H1 (cell line): ENCODE results near the gene PSME3.

Experiments used
- CBX5 ChIP-seq: fragments of 300-800, 300-1000 bp; sonication (generic); IDR thresholded peaks from 2 replicates; pipeline ENCODE4 v1.7.1; 2016; ENCODE audit warnings: antibody characterized with exemption, low read length, low read depth
- EGR1 ChIP-seq: IDR thresholded peaks from 2 replicates; pipeline ENCODE4 v1.6.1; 2011; ENCODE audit warnings: low read depth, low read length, borderline replicate concordance
- EZH2 ChIP-seq: fragments of 200-600 bp; sonication (generic); IDR thresholded peaks from 2 replicates; pipeline ENCODE4 v1.7.1; 2012; ENCODE audit warnings: low read depth, mild to moderate bottlenecking, moderate library complexity, low read length, inconsistent platforms; ENCODE audit not compliant: severe bottlenecking
- GABPA ChIP-seq: IDR thresholded peaks from 2 replicates; pipeline ENCODE4 v1.6.1; 2011; ENCODE audit warnings: mild to moderate bottlenecking, low read length, moderate library complexity, borderline replicate concordance; ENCODE audit not compliant: insufficient read depth
- HDAC6 ChIP-seq: IDR thresholded peaks from one replicate; pipeline ENCODE4 v1.7.1; 2012; ENCODE audit warnings: low read depth, mild to moderate bottlenecking, inconsistent platforms, low read length, moderate library complexity
- POLR2A ChIP-seq, 2 experiments: IDR thresholded peaks; 1 replicate in 1 of 2; 2 replicates in 1 of 2; pipeline ENCODE4 v1.6.1; 2011; ENCODE audit warnings: low read depth in 2 of 2, low read length in 2 of 2, mild to moderate bottlenecking in 2 of 2; ENCODE audit errors: control extremely low read depth in 1 of 2
- RXRA ChIP-seq: IDR thresholded peaks from 2 replicates; pipeline ENCODE4 v1.6.1; 2011; ENCODE audit warnings: low read depth, mild to moderate bottlenecking, low read length, moderate library complexity; ENCODE audit not compliant: insufficient read depth
- SIRT6 ChIP-seq: IDR thresholded peaks from one replicate; pipeline ENCODE4 v1.7.1; 2012; ENCODE audit warnings: low read length, inconsistent platforms
- SP1 ChIP-seq: IDR thresholded peaks from 2 replicates; pipeline ENCODE4 v1.6.1; 2011; ENCODE audit warnings: low read depth, low read length
- SRF ChIP-seq: IDR thresholded peaks from 2 replicates; pipeline ENCODE4 v1.6.1; 2011; ENCODE audit warnings: mild to moderate bottlenecking, low read depth, low read length, moderate library complexity
- YY1 ChIP-seq: IDR thresholded peaks from 2 replicates; pipeline ENCODE4 v1.6.1; 2011; ENCODE audit warnings: low read depth, mild to moderate bottlenecking, low read length
- ZNF274 ChIP-seq: IDR thresholded peaks from 2 replicates; pipeline ENCODE4 v1.7.0; 2012; ENCODE audit warnings: low read length, borderline replicate concordance; ENCODE audit errors: extremely low read depth
- TF ChIP-seq, protein P1 (sequence below), 3 experiments: IDR thresholded peaks; 1 replicate in 2 of 3; 2 replicates in 1 of 3; pipeline versions ENCODE4 v1.5.1 to v1.6.1; 2011; ENCODE audit warnings: low read length in 3 of 3, mild to moderate bottlenecking in 3 of 3, inconsistent platforms in 2 of 3, low read depth in 1 of 3, moderate library complexity in 1 of 3; ENCODE audit not compliant: insufficient read depth in 1 of 3; ENCODE audit errors: control extremely low read depth in 1 of 3

DNA sequence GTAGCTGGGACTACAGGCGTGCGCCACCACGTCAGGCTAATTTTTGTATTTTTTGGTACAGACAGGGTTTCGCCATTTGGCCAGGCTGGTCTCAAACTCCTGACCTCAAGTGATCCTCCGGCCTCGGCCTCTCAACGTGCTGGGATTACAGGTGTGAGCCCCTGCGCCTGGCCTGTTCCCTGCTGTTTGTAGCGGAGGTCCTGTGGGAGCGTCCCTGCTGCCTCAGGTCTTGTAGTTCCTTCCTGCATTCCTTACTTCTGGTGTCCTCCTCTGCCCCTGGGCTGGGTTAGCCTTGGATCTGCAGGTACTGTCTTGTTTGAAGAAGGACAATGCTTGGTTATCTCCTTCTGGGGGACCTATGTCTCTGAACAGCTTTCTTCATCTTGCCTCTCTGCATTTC lies 43.8 kb downstream of the PSME3 start:
- TF ChIP-seq YY1 (no peak), SRF (no peak), POLR2A (IDR thresholded peaks at IDR 0.05; ENCODE audit: control extremely low read depth in 1 of 2, low read depth in 2 of 2, low read length in 2 of 2) (no peak), HDAC6 (no peak), SIRT6 (no peak), ZNF274 (no peak), SP1 (no peak), EGR1 (no peak), RXRA (no peak), GABPA (no peak), EZH2 (no peak), CBX5 (no peak)
- TF ChIP-seq, protein P1, sequence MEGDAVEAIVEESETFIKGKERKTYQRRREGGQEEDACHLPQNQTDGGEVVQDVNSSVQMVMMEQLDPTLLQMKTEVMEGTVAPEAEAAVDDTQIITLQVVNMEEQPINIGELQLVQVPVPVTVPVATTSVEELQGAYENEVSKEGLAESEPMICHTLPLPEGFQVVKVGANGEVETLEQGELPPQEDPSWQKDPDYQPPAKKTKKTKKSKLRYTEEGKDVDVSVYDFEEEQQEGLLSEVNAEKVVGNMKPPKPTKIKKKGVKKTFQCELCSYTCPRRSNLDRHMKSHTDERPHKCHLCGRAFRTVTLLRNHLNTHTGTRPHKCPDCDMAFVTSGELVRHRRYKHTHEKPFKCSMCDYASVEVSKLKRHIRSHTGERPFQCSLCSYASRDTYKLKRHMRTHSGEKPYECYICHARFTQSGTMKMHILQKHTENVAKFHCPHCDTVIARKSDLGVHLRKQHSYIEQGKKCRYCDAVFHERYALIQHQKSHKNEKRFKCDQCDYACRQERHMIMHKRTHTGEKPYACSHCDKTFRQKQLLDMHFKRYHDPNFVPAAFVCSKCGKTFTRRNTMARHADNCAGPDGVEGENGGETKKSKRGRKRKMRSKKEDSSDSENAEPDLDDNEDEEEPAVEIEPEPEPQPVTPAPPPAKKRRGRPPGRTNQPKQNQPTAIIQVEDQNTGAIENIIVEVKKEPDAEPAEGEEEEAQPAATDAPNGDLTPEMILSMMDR (IDR thresholded peaks at IDR 0.05; ENCODE audit: control extremely low read depth in 1 of 3, insufficient read depth in 1 of 3, low read depth in 1 of 3, low read length in 3 of 3) = no peak
